Coronary artery (tissue), 2 donors: ENCODE data around the gene PIP5KL1.

Experiments
- DNase-seq: peaks from one replicate; pipeline ENCODE4 v3.0.0-alpha.2; 2017; ENCODE audit warnings: low spot score
- H3K27ac ChIP-seq, 2 donors: fragments of 200-600 bp; sonication (generic); one replicate each; pipeline ENCODE4 v1.5.1; 2016 to 2019
- H3K4me3 ChIP-seq: fragments of 200-600 bp; sonication (generic); 2 replicates; pipeline ENCODE4 v1.5.1; 2016; ENCODE audit warnings: mild to moderate bottlenecking, moderate library complexity
- CTCF ChIP-seq: fragments of 200-600 bp; sonication (generic); IDR thresholded peaks from one replicate; pipeline ENCODE4 v1.5.1; 2019; ENCODE audit warnings: antibody characterized with exemption

PIP5KL1 gene

DNA sequence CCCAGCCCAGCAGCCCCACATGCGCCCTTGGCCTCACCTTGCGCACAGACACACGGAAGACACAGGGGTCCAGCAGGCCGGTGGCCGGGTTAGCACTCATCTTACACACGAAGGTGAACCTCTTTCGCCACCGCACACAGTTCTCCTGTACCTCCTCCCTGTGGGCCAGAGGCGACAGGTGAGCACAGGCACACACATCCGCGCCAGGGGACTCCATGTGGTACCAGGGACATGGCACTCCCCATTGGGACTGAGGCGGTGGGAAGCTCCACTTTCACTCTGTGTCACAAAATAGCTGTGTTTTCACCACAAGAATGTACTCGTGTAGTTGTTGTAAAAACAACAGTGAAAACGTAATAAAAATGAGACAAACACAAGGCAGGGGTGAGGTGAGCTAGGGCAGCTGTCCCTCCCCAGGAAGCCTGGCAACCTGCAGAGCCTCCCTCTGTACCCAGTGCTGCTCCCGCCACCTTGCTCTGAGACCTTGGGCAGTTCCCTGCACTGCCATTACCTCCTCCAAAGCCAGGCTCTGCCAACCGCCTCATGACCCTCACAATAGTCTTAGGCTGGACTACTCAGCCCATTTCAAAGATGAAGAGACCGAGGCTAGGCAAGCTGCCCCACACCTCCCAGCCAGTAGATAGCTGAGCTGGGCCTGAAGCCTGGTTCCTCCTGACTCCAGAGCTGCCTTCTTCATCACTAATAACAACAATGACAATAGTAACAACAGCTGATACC lies 23.4 kb upstream of the PIP5KL1 start:
- Histone ChIP-seq H3K27ac (no peak overlapping the region), H3K4me3 (no peak overlapping the region)
- no peak for TF ChIP-seq CTCF
- DNase-seq, result no peak

DNA sequence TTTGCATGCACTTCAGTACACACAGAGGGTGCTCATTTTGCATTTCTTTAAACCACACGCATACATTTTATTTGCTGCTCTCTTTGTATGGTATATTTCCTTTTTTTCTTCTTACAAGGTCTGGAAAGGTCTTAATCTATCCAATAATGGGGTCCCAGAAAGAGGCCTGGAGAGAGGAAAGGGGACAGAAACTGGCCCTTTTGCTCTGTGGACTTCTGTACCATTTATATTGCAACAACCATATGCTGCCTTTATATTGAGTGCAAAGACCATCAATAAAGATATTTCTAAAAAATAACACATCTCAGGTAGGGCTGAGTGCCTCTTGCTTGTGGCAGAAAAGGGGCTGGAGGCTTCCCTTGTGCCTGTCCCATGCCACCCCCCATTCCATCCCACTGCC lies 22.6 kb upstream of the PIP5KL1 start:
- TF ChIP-seq CTCF, result no peak
- Histone ChIP-seq H3K27ac (no peak overlapping the region), H3K4me3 (no peak overlapping the region)
- no peak for DNase-seq

- H3K4me3 ChIP-seq, result no peak overlapping the region
- H3K27ac ChIP-seq, result peak overlapping the region in 1 of 2 donors; percentile 60
- no peak for TF ChIP-seq CTCF
- no peak for DNase-seq
Measured at GRCh38 chr9:127950513-127951289, 20.1 kb upstream of the PIP5KL1 start.

DNA sequence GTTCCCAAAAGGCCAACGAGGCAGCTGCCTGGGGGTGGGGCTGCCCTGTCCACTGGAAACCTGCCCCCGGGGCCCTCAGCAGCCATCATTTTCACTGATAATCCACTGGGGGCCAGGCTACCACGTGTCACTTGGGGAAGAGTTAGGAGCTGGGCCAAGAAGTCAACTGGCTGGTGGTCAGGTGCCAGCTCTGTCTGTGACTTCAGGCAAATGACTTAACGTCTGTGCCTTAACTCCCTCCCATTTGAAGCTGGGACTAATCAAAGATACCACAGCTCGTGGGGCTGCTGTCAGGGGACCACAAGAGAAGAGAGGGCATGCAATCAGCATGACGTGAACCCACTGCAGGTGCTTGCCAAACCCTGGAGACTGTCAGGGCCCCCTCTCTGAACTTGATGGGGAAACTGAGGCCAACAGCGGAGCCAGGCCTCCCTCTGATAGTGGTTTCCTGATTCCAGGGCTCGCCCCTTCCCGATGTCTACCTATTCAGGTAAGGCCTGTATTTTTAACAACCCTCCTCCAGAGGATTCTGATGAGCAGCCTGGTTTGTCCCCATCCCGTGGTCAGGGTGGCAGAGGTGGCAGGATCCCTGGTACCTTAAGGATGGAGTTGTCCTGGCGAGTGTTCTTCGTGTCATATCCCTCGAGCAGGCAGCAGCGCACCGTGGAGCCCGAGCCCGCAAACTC lies 19.4 kb upstream of the PIP5KL1 start:
- DNase-seq, result no peak
- no peak overlapping the region for H3K4me3 ChIP-seq
- no peak for TF ChIP-seq CTCF
- H3K27ac ChIP-seq, result peak overlapping the region in 1 of 2 donors; percentile 46

DNA sequence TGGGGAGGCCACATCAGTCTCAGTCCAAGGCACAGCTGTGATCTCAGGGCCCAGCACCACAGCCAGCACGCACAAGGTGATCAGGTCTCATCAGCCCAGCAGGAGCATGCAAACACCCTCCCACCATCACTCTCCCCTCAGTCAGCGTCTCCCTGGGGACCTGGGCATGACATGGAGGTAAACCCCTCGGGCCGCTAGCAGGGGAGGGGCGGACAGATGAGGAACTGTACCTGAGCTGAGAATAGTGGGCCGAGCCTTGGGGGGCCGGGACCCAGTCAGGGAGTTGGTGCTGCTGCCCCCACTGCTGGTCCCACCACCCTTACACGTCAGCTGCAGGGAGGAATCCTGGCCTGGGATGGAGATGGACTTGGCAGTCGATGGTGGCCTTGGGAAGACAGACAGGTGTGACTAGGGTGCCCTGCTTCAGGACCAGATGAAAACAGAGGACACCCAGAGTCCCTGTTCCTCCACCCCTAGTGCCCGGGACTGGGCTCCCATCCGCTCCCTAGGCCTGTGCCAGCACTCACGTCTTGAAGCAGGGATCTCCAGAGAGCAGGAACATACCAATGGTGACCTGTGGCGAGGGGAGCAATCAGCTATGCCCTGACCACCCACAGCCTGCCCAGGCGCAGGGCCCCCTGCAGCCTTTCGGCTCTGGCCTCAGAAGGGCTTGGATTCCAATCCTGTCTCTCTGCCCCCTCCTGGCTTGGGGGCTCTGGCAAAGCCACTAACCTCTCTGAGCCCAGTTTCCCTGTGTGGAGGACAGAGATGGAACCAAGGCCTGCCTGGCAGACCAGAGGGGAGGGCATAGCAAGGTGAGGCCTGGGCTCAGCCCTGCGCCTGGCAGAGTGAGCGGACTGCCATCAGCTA lies 17.5 kb upstream of the PIP5KL1 start:
- DNase-seq, result no peak
- Histone ChIP-seq H3K4me3 (no peak overlapping the region), H3K27ac (no peak overlapping the region)
- TF ChIP-seq CTCF, result no peak

GRCh38 chr9:127946728-127947127 lies 16.2 kb upstream of the PIP5KL1 start:
- H3K4me3 ChIP-seq, result no peak overlapping the region
- no peak for TF ChIP-seq CTCF
- no peak for DNase-seq
- peak overlapping the region in 1 of 2 donors; percentile 32 for H3K27ac ChIP-seq
